Cardiac muscle cell (in vitro differentiated cells and primary cell): ENCODE data around the gene ZNF80. TPM values are rescaled to one million over a fixed set of nuclear protein-coding genes. Genes with fewer than 3 reads are reported as not detected.

ENCODE experiments used
- DNase-seq, 2 donors: peaks; one replicate each; pipeline versions ENCODE4 v3.0.0 to v3.0.0-alpha.2; 2010 to 2017; ENCODE audit warnings: low read depth in 1 of 2, low spot score in 1 of 2
- H3K27ac ChIP-seq: fragments of 200-600 bp; sonication (generic); 2 replicates; pipeline ENCODE4 v1.5.1; 2016
- H3K27me3 ChIP-seq: fragments of 200-600 bp; sonication (generic); 2 replicates; pipeline ENCODE4 v1.6.0; 2016; ENCODE audit warnings: control low read depth
- H3K36me3 ChIP-seq: fragments of 200-600 bp; sonication (generic); 2 replicates; pipeline ENCODE4 v1.5.1; 2016; ENCODE audit warnings: control low read depth
- H3K4me1 ChIP-seq: fragments of 200-600 bp; sonication (generic); 2 replicates; pipeline ENCODE4 v1.8.1; 2017; ENCODE audit warnings: low read depth, mild to moderate bottlenecking, mixed run types
- H3K4me3 ChIP-seq: fragments of 200-600 bp; sonication (generic); 2 replicates; pipeline ENCODE4 v1.5.1; 2016; ENCODE audit warnings: mild to moderate bottlenecking
- H3K9me3 ChIP-seq: fragments of 200-600 bp; sonication (generic); 2 replicates; pipeline ENCODE4 v1.5.1; 2017; ENCODE audit warnings: low read depth, mild to moderate bottlenecking, control low read depth
- CTCF ChIP-seq: IDR thresholded peaks from 2 replicates; pipeline ENCODE4 v1.5.1; 2012; ENCODE audit warnings: low read depth, mild to moderate bottlenecking, low read length
- polyA plus RNA-seq: library from polyadenylated mRNA; unstranded; fragments of >200 nt; fragmentation: Nextera tagmentation; extraction: Ambion mirVana; gene quantifications from 2 replicates; pipeline ENCODE4 v1.2.1, GENCODE V29; 2016
- total RNA-seq: library from RNA; depleted of rRNA; stranded (reverse); fragments of >200 nt; gene quantifications from 2 replicates; pipeline ENCODE4 v1.2.3, GENCODE V29; 2016

The ZNF80 gene
- total and polyA plus RNA-seq, 2 experiments from 2014 or later, result not detected

- H3K9me3 ChIP-seq, result no peaks in the 10 kb centered on the region
Measured at GRCh38 chr3:114205541-114205940, 31.8 kb downstream of the ZNF80 start.

GRCh38 chr3:114194750-114195149 lies 42.6 kb downstream of the ZNF80 start:
- no peak overlapping the region for H3K27ac ChIP-seq
- no peaks in the 10 kb centered on the region for H3K4me1 ChIP-seq
- H3K27me3 ChIP-seq, result no peaks in the 10 kb centered on the region
- no peaks in the 10 kb centered on the region for H3K36me3 ChIP-seq
- no peak overlapping the region for H3K4me3 ChIP-seq
- no peaks in the 10 kb centered on the region for H3K9me3 ChIP-seq
- DNase-seq, result no peak
- no peak for TF ChIP-seq CTCF

More at GRCh38 chr3:114205541-114205940, 31.8 kb downstream of the ZNF80 start:
- H3K27ac ChIP-seq, result no peak overlapping the region
- H3K4me3 ChIP-seq, result no peak overlapping the region
- H3K4me1 ChIP-seq, result no peaks in the 10 kb centered on the region
- no peaks in the 10 kb centered on the region for H3K27me3 ChIP-seq
- DNase-seq, result no peak
- H3K36me3 ChIP-seq, result no peaks in the 10 kb centered on the region
- no peak for TF ChIP-seq CTCF

- no peak overlapping the region for H3K27ac ChIP-seq
- no peak for TF ChIP-seq CTCF
- H3K4me1 ChIP-seq, result no peaks in the 10 kb centered on the region
- no peak for DNase-seq
- no peaks in the 10 kb centered on the region for H3K27me3 ChIP-seq
- no peaks in the 10 kb centered on the region for H3K36me3 ChIP-seq
- no peaks in the 10 kb centered on the region for H3K9me3 ChIP-seq
- H3K4me3 ChIP-seq, result no peak overlapping the region
Measured at GRCh38 chr3:114192136-114192535, 45.2 kb downstream of the ZNF80 start.

GRCh38 chr3:114186501-114186900 lies 50.9 kb downstream of the ZNF80 start:
- TF ChIP-seq CTCF, result no peak
- no peak for DNase-seq
- no peaks in the 10 kb centered on the region for H3K27me3 ChIP-seq
- H3K27ac ChIP-seq, result no peak overlapping the region
- no peak overlapping the region for H3K4me3 ChIP-seq
- no peaks in the 10 kb centered on the region for H3K4me1 ChIP-seq
- H3K9me3 ChIP-seq, result no peaks in the 10 kb centered on the region
- no peaks in the 10 kb centered on the region for H3K36me3 ChIP-seq

Other genes with a start within 250 kb of the ZNF80 start
- gene CCDC191, start 181.1 kb downstream of the ZNF80 start, total RNA-seq, result 2.7 and 5.4 TPM in 2 replicates
- gene CCDC191, start 181.1 kb downstream of the ZNF80 start, polyA plus RNA-seq, result 5.3 and 9.0 TPM in 2 replicates
- 6.7 and 12.3 TPM in 2 replicates for gene QTRT2, start 180.8 kb downstream of the ZNF80 start, total RNA-seq
- 8.7 and 13.8 TPM in 2 replicates for gene QTRT2, start 180.8 kb downstream of the ZNF80 start, polyA plus RNA-seq
- 0.51 TPM in 1 of 2 replicates, not detected in the other for gene DRD3, start 58.5 kb downstream of the ZNF80 start, total RNA-seq
- not detected in 2 replicates for gene DRD3, start 58.5 kb downstream of the ZNF80 start, polyA plus RNA-seq
- gene TIGIT, start 56.5 kb upstream of the ZNF80 start, total RNA-seq, result not detected in 2 replicates
- gene TIGIT, start 56.5 kb upstream of the ZNF80 start, polyA plus RNA-seq, result not detected in 2 replicates